Measurements from ENCODE around the gene TIMM17B.

TIMM17B gene

GRCh38 chrX:48911412-48912182 is 14.0 kb upstream of the TIMM17B start, which contains the start of gene SLC35A2:
TSS of gene SLC35A2 (minus strand) at chrX:48911646. CDS start at chrX:48911636, 10 bp downstream.
- no peaks in the 10 kb centered on the region for H3K9me3 Mint-ChIP-seq
- peak within 1 kb of the TSS; percentile 82 to 97 for H3K4me3 Mint-ChIP-seq
- H3K27ac Mint-ChIP-seq: peak within 1 kb of the TSS; percentile 95
- H3K36me3 Mint-ChIP-seq: peaks cover 17 to 18% of the 10 kb centered on the region in 2 donors
- peaks cover 18 to 47% of the 10 kb centered on the region in 2 donors for H3K4me1 Mint-ChIP-seq
- ATAC-seq (replicated peaks) (peak; percentile 85 to 92), DNase-seq (peak; percentile 77)
- peaks cover 0 to 14% of the 10 kb centered on the region in 2 donors for H3K27me3 Mint-ChIP-seq

- peak overlapping the region; percentile 82 to 97 for H3K4me3 Mint-ChIP-seq
- H3K27me3 Mint-ChIP-seq: peaks cover 0 to 14% of the 10 kb centered on the region in 2 donors
- peaks cover 17 to 18% of the 10 kb centered on the region in 2 donors for H3K36me3 Mint-ChIP-seq
- H3K4me1 Mint-ChIP-seq: peaks cover 18 to 45% of the 10 kb centered on the region in 2 donors
- peak overlapping the region; percentile 95 for H3K27ac Mint-ChIP-seq
- DNase-seq (no peak), ATAC-seq (replicated peaks) (peak in 1 of 2 donors; percentile 38)
- no peaks in the 10 kb centered on the region for H3K9me3 Mint-ChIP-seq
Observed at GRCh38 chrX:48910926-48911411, 13.4 kb upstream of the TIMM17B start.

GRCh38 chrX:48909703-48910294 is 12.2 kb upstream of the TIMM17B start:
- DNase-seq: no peak
- Mint-ChIP-seq H3K36me3 (peaks cover 17 to 22% of the 10 kb centered on the region in 2 donors), H3K4me3 (peak overlapping the region in 1 of 2 donors; percentile 17), H3K27ac (no peak overlapping the region), H3K9me3 (no peaks in the 10 kb centered on the region), H3K27me3 (peaks cover 0 to 14% of the 10 kb centered on the region in 2 donors), H3K4me1 (peaks cover 18 to 41% of the 10 kb centered on the region in 2 donors)
- ATAC-seq (replicated peaks): no peak

GRCh38 chrX:48908600-48908999 is 11.0 kb upstream of the TIMM17B start:
- Mint-ChIP-seq H3K4me1 (peaks cover 18 to 30% of the 10 kb centered on the region in 2 donors), H3K4me3 (no peak overlapping the region), H3K9me3 (no peaks in the 10 kb centered on the region), H3K27me3 (peaks cover 0 to 14% of the 10 kb centered on the region in 2 donors), H3K36me3 (peaks cover 11 to 15% of the 10 kb centered on the region in 2 donors), H3K27ac (peak overlapping the region; percentile 56)
- ATAC-seq (replicated peaks) (no peak), DNase-seq (no peak)

- no peak overlapping the region for H3K4me3 Mint-ChIP-seq
- no peak for DNase-seq
- peaks cover 18 to 19% of the 10 kb centered on the region in 2 donors for H3K36me3 Mint-ChIP-seq
- no peaks in the 10 kb centered on the region for H3K9me3 Mint-ChIP-seq
- peaks cover 0 to 5% of the 10 kb centered on the region in 2 donors for H3K27me3 Mint-ChIP-seq
- no peak for ATAC-seq (replicated peaks)
- peaks cover 2% of the 10 kb centered on the region in 2 donors for H3K4me1 Mint-ChIP-seq
- no peak overlapping the region for H3K27ac Mint-ChIP-seq
Observed at GRCh38 chrX:48905090-48905790, 7.7 kb upstream of the TIMM17B start.

GRCh38 chrX:48904626-48905025 is 7.1 kb upstream of the TIMM17B start:
- no peak overlapping the region for H3K4me3 Mint-ChIP-seq
- H3K27me3 Mint-ChIP-seq: peaks cover 0 to 5% of the 10 kb centered on the region in 2 donors
- no peak overlapping the region for H3K27ac Mint-ChIP-seq
- DNase-seq (no peak), ATAC-seq (replicated peaks) (no peak)
- peaks cover 0 to 2% of the 10 kb centered on the region in 2 donors for H3K4me1 Mint-ChIP-seq
- H3K9me3 Mint-ChIP-seq: no peaks in the 10 kb centered on the region
- H3K36me3 Mint-ChIP-seq: peaks cover 18 to 19% of the 10 kb centered on the region in 2 donors

- peaks cover 0 to 5% of the 10 kb centered on the region in 2 donors for H3K27me3 Mint-ChIP-seq
- H3K36me3 Mint-ChIP-seq: peaks cover 18 to 19% of the 10 kb centered on the region in 2 donors
- no peak overlapping the region for H3K4me3 Mint-ChIP-seq
- no peaks in the 10 kb centered on the region for H3K9me3 Mint-ChIP-seq
- DNase-seq (no peak), ATAC-seq (replicated peaks) (no peak)
- peak overlapping the region; percentile 14 for H3K27ac Mint-ChIP-seq
- H3K4me1 Mint-ChIP-seq: peaks cover 0 to 2% of the 10 kb centered on the region in 2 donors
Observed at GRCh38 chrX:48904180-48904579, 6.6 kb upstream of the TIMM17B start.

GRCh38 chrX:48903290-48903689 is 5.7 kb upstream of the TIMM17B start:
- Mint-ChIP-seq H3K27ac (no peak overlapping the region), H3K4me3 (no peak overlapping the region), H3K9me3 (no peaks in the 10 kb centered on the region), H3K36me3 (peaks cover 13 to 19% of the 10 kb centered on the region in 2 donors), H3K27me3 (peaks cover 0 to 5% of the 10 kb centered on the region in 2 donors), H3K4me1 (no peaks in the 10 kb centered on the region)
- DNase-seq: no peak
- no peak for ATAC-seq (replicated peaks)

- peaks cover 0 to 5% of the 10 kb centered on the region in 2 donors for H3K27me3 Mint-ChIP-seq
- H3K4me1 Mint-ChIP-seq: no peaks in the 10 kb centered on the region
- no peak overlapping the region for H3K4me3 Mint-ChIP-seq
- no peaks in the 10 kb centered on the region for H3K9me3 Mint-ChIP-seq
- H3K36me3 Mint-ChIP-seq: peaks cover 12 to 19% of the 10 kb centered on the region in 2 donors
- DNase-seq: no peak
- ATAC-seq (replicated peaks): no peak
- no peak overlapping the region for H3K27ac Mint-ChIP-seq
Observed at GRCh38 chrX:48902776-48903175, 5.2 kb upstream of the TIMM17B start.

GRCh38 chrX:48902135-48902534 is 4.6 kb upstream of the TIMM17B start:
- Mint-ChIP-seq H3K36me3 (peaks cover 12 to 20% of the 10 kb centered on the region in 2 donors), H3K4me3 (no peak overlapping the region), H3K9me3 (no peaks in the 10 kb centered on the region), H3K4me1 (no peaks in the 10 kb centered on the region), H3K27me3 (peaks cover 0 to 5% of the 10 kb centered on the region in 2 donors), H3K27ac (peak overlapping the region; percentile 38)
- ATAC-seq (replicated peaks) (no peak), DNase-seq (no peak)

- Mint-ChIP-seq H3K4me1 (peaks cover 0 to 7% of the 10 kb centered on the region in 2 donors), H3K36me3 (peaks cover 12 to 20% of the 10 kb centered on the region in 2 donors), H3K27ac (peak overlapping the region; percentile 4), H3K27me3 (peaks cover 0 to 5% of the 10 kb centered on the region in 2 donors), H3K4me3 (no peak overlapping the region), H3K9me3 (no peaks in the 10 kb centered on the region)
- ATAC-seq (replicated peaks): no peak
- DNase-seq: no peak
Observed at GRCh38 chrX:48901069-48901468, 3.5 kb upstream of the TIMM17B start.

- Mint-ChIP-seq H3K4me3 (peak overlapping the region in 1 of 2 donors; percentile 32), H3K4me1 (peaks cover 0 to 14% of the 10 kb centered on the region in 2 donors), H3K27ac (peak overlapping the region; percentile 20), H3K27me3 (peaks cover 0 to 5% of the 10 kb centered on the region in 2 donors), H3K36me3 (peaks cover 12 to 19% of the 10 kb centered on the region in 2 donors), H3K9me3 (no peaks in the 10 kb centered on the region)
- DNase-seq: no peak
- no peak for ATAC-seq (replicated peaks)
Observed at GRCh38 chrX:48899078-48899410, 1.5 kb upstream of the TIMM17B start.

- Mint-ChIP-seq H3K27ac (peak overlapping the region; percentile 97), H3K9me3 (no peaks in the 10 kb centered on the region), H3K27me3 (peaks cover 0 to 4% of the 10 kb centered on the region in 2 donors), H3K4me1 (peaks cover 0 to 14% of the 10 kb centered on the region in 2 donors), H3K36me3 (peaks cover 8 to 16% of the 10 kb centered on the region in 2 donors), H3K4me3 (peak overlapping the region; percentile 93 to 94)
- ATAC-seq (replicated peaks): peak; percentile 20 to 38
- DNase-seq: peak; percentile 42
Observed at GRCh38 chrX:48897157-48897624, 377 bp downstream of the TIMM17B start.

GRCh38 chrX:48896611-48897011 is 957 bp downstream of the TIMM17B start:
- Mint-ChIP-seq H3K4me3 (peak overlapping the region; percentile 93 to 94), H3K27ac (peak overlapping the region; percentile 97), H3K36me3 (peaks cover 3 to 11% of the 10 kb centered on the region in 2 donors), H3K9me3 (no peaks in the 10 kb centered on the region), H3K27me3 (no peaks in the 10 kb centered on the region), H3K4me1 (peaks cover 0 to 14% of the 10 kb centered on the region in 2 donors)
- ATAC-seq (replicated peaks) (no peak), DNase-seq (no peak)

Data from stimulated activated naive B cell treated with anti-CD40 and anti-IgM and Interleukin-4, amounts not matched to agents 10 μg/mL and 1 μg/mL and 100 μg/mL, for 72 hours (primary cell).